Neural cell (in vitro differentiated cells): ENCODE measurements around the gene TIMM17A. TPM values are rescaled to one million over a fixed set of nuclear protein-coding genes. Genes with fewer than 3 reads are reported as not detected.

Source experiments
- H2AFZ ChIP-seq: fragments of 200-600, 300-800 bp; sonication (generic), shearing (Covaris generic); 2 replicates; pipeline ENCODE4 v1.6.0; 2014; ENCODE audit warnings: low read depth, mild to moderate bottlenecking, antibody characterized with exemption, low read length, moderate library complexity
- H3F3A ChIP-seq: fragments of 200-600 bp; shearing (Covaris generic); 2 replicates; pipeline ENCODE4 v1.6.1; 2016; ENCODE audit warnings: mild to moderate bottlenecking, moderate library complexity, mixed read lengths, antibody characterized with exemption, low read length; ENCODE audit not compliant: insufficient read depth, poor library complexity, severe bottlenecking
- H3K27ac ChIP-seq: fragments of 200-600, 300-800 bp; sonication (generic), shearing (Covaris generic); 2 replicates; pipeline ENCODE4 v1.5.1; 2014; ENCODE audit warnings: mild to moderate bottlenecking, low read length, moderate library complexity
- H3K27me3 ChIP-seq: fragments of 300-800, 200-600 bp; sonication (generic), shearing (Covaris generic); 2 replicates; pipeline ENCODE4 v1.6.0; 2014; ENCODE audit warnings: mild to moderate bottlenecking, low read depth, low read length, moderate library complexity; ENCODE audit not compliant: insufficient read depth
- H3K36me3 ChIP-seq: fragments of 300-800, 200-600 bp; sonication (generic), shearing (Covaris generic); 2 replicates; pipeline ENCODE4 v1.5.1; 2014; ENCODE audit warnings: mild to moderate bottlenecking, antibody characterized with exemption, low read length, moderate library complexity; ENCODE audit not compliant: insufficient read depth
- H3K4me2 ChIP-seq: fragments of 300-800, 200-600 bp; sonication (generic), shearing (Covaris generic); 2 replicates; pipeline ENCODE4 v1.6.0; 2014; ENCODE audit warnings: mild to moderate bottlenecking, low read length
- H3K4me3 ChIP-seq: fragments of 300-800, 200-600 bp; sonication (generic), shearing (Covaris generic); 2 replicates; pipeline ENCODE4 v1.5.1; 2014; ENCODE audit warnings: mild to moderate bottlenecking, low read length, moderate library complexity
- H3K79me2 ChIP-seq: fragments of 200-600 bp; shearing (Covaris generic); replicated peaks from 2 replicates; pipeline ENCODE4 v1.6.0; 2014; ENCODE audit warnings: mild to moderate bottlenecking, low read length, moderate library complexity; ENCODE audit not compliant: insufficient read depth
- H3K9ac ChIP-seq: fragments of 300-800, 200-600 bp; sonication (generic), shearing (Covaris generic); 2 replicates; pipeline ENCODE4 v1.6.1; 2016; ENCODE audit warnings: mild to moderate bottlenecking, low read length, mixed read lengths
- H3K9me2 ChIP-seq: fragments of 200-600 bp; shearing (Covaris generic); 2 replicates; pipeline ENCODE4 v1.6.1; 2016; ENCODE audit warnings: mild to moderate bottlenecking, low read length, mixed read lengths; ENCODE audit not compliant: insufficient read depth
- H3K9me3 ChIP-seq: fragments of 200-600, 300-800 bp; sonication (generic), shearing (Covaris generic); 2 replicates; pipeline ENCODE4 v1.6.1; 2016; ENCODE audit warnings: mild to moderate bottlenecking, mixed run types, low read length, moderate library complexity, mixed read lengths
- H4K20me1 ChIP-seq: fragments of 200-600 bp; shearing (Covaris generic); 2 replicates; pipeline ENCODE4 v1.6.1; 2016; ENCODE audit warnings: mild to moderate bottlenecking, mixed run types; ENCODE audit not compliant: insufficient read depth
- CTCF ChIP-seq: fragments of 450-650 bp; IDR thresholded peaks from 2 replicates; pipeline ENCODE4 v1.5.1; 2014; ENCODE audit warnings: antibody characterized with exemption, mild to moderate bottlenecking, moderate library complexity; ENCODE audit not compliant: poor library complexity, severe bottlenecking
- EP300 ChIP-seq: fragments of 450-650 bp; conservative IDR thresholded peaks from 2 replicates; pipeline ENCODE4 v1.6.1; 2014; ENCODE audit warnings: antibody characterized with exemption, mild to moderate bottlenecking, moderate library complexity; ENCODE audit not compliant: poor library complexity, severe bottlenecking
- EZH2 ChIP-seq: fragments of 200-600, 300-800 bp; shearing (Covaris generic), sonication (generic); IDR thresholded peaks from 2 replicates; pipeline ENCODE4 v1.6.1; 2014; ENCODE audit warnings: antibody characterized with exemption, low read length, borderline replicate concordance, mild to moderate bottlenecking; ENCODE audit not compliant: insufficient read depth, poor library complexity, severe bottlenecking
- MXI1 ChIP-seq: fragments of 450-650 bp; conservative IDR thresholded peaks from 2 replicates; pipeline ENCODE4 v1.6.1; 2014; ENCODE audit warnings: antibody characterized with exemption, mild to moderate bottlenecking; ENCODE audit not compliant: poor library complexity, severe bottlenecking
- POLR2AphosphoS5 ChIP-seq: IDR thresholded peaks from 2 replicates; pipeline ENCODE4 v1.6.1; 2012
- RAD21 ChIP-seq: fragments of 450-650 bp; conservative IDR thresholded peaks from 2 replicates; pipeline ENCODE4 v1.6.1; 2014; ENCODE audit warnings: antibody characterized with exemption, mild to moderate bottlenecking, moderate library complexity
- REST ChIP-seq: IDR thresholded peaks from 2 replicates; pipeline ENCODE4 v1.6.1; 2012; ENCODE audit warnings: borderline replicate concordance
- SMC3 ChIP-seq: fragments of 450-650 bp; conservative IDR thresholded peaks from 2 replicates; pipeline ENCODE4 v1.6.1; 2014; ENCODE audit warnings: antibody characterized with exemption, mild to moderate bottlenecking, moderate library complexity; ENCODE audit not compliant: poor library complexity
- TAF1 ChIP-seq: IDR thresholded peaks from 2 replicates; pipeline ENCODE4 v1.6.1; 2012; ENCODE audit warnings: low read depth
- polyA plus RNA-seq: library from polyadenylated mRNA; depleted of rRNA; stranded (reverse); fragments of >200 nt; gene quantifications from 2 replicates; pipeline ENCODE4 v1.2.3, GENCODE V29; 2014

Gene TIMM17A
- polyA plus RNA-seq, 1 donor from 2014 or later, result 91.7 TPM

- Histone ChIP-seq H3K27me3 (no peaks in the 10 kb centered on the region), H4K20me1 (no peaks in the 10 kb centered on the region), H3F3A (no peaks in the 10 kb centered on the region), H3K36me3 (no peaks in the 10 kb centered on the region), H3K9me3 (no peaks in the 10 kb centered on the region), H3K79me2 (no peaks in the 10 kb centered on the region), H3K27ac (no peak overlapping the region), H2AFZ (no peak overlapping the region), H3K9ac (no peak overlapping the region), H3K4me2 (no peak overlapping the region), H3K4me3 (no peak overlapping the region), H3K9me2 (no peaks in the 10 kb centered on the region)
- no peak for TF ChIP-seq TAF1
- no peak for TF ChIP-seq CTCF
- no peak for TF ChIP-seq REST
- TF ChIP-seq RAD21, result no peak
- no peak for TF ChIP-seq MXI1
- TF ChIP-seq POLR2AphosphoS5, result no peak
These were observed 37.0 kb upstream of the TIMM17A start for GRCh38 chr1:201918343-201918742.

GRCh38 chr1:201921952-201922558, 33.2 kb upstream of the TIMM17A start:
- H3K9ac ChIP-seq, result no peak overlapping the region
- no peak for TF ChIP-seq POLR2AphosphoS5
- TF ChIP-seq SMC3, result no peak
- no peak for TF ChIP-seq TAF1
- TF ChIP-seq EP300, result no peak
- no peak for TF ChIP-seq MXI1
- no peak for TF ChIP-seq EZH2
- TF ChIP-seq RAD21, result no peak
- no peak for TF ChIP-seq CTCF
- no peak for TF ChIP-seq REST

More at GRCh38 chr1:201921952-201922558, 33.2 kb upstream of the TIMM17A start:
- Histone ChIP-seq H3K4me3 (no peak overlapping the region), H3K27ac (no peak overlapping the region), H3K36me3 (no peaks in the 10 kb centered on the region), H3K9me3 (no peaks in the 10 kb centered on the region), H3F3A (no peaks in the 10 kb centered on the region), H3K9me2 (no peaks in the 10 kb centered on the region), H3K27me3 (no peaks in the 10 kb centered on the region), H2AFZ (no peak overlapping the region), H3K79me2 (no peaks in the 10 kb centered on the region), H4K20me1 (no peaks in the 10 kb centered on the region), H3K4me2 (no peak overlapping the region)
